ENCODE measurements around the gene TLL1.

GRCh38 chr4:165839615-165840333, 33.3 kb upstream of the TLL1 start:
- TF ChIP-seq CTCF (IDR thresholded peaks at IDR 0.05; ENCODE audit: low read depth, low read length, poor library complexity, severe bottlenecking) (no peak), EZH2phosphoT487 (IDR thresholded peaks at IDR 0.05; ENCODE audit: borderline replicate concordance, low read length) (no peak)
